Esophagus (tissue), 2 donors: ENCODE results near the gene PCDHGA6. TPM values are rescaled to one million over a fixed set of nuclear protein-coding genes. Genes with fewer than 3 reads are reported as not detected.

Source experiments
- H3K27ac ChIP-seq, 2 donors: one replicate each; pipeline ENCODE4 v1.5.1; 2013; ENCODE audit warnings: low read depth in 2 of 2, mild to moderate bottlenecking in 2 of 2, inconsistent platforms in 1 of 2, low read length in 1 of 2, moderate library complexity in 1 of 2
- H3K27me3 ChIP-seq, 2 donors: one replicate each; pipeline ENCODE4 v1.6.1; 2013; ENCODE audit warnings: low read length in 2 of 2, control low read depth in 1 of 2, mild to moderate bottlenecking in 1 of 2; ENCODE audit not compliant: insufficient read depth in 2 of 2, control insufficient read depth in 1 of 2
- H3K36me3 ChIP-seq, 2 donors: one replicate each; pipeline ENCODE4 v1.6.1; 2013; ENCODE audit warnings: low read length in 1 of 2; ENCODE audit not compliant: control insufficient read depth in 2 of 2, insufficient read depth in 2 of 2
- H3K4me1 ChIP-seq, 2 donors: one replicate each; pipeline ENCODE4 v1.6.1; 2013; ENCODE audit warnings: low read length in 1 of 2; ENCODE audit not compliant: control insufficient read depth in 2 of 2, insufficient read depth in 2 of 2
- H3K4me3 ChIP-seq, 2 donors: one replicate each; pipeline ENCODE4 v1.5.1; 2013; ENCODE audit warnings: low read length in 2 of 2, mild to moderate bottlenecking in 2 of 2, low read depth in 1 of 2, moderate library complexity in 1 of 2
- H3K9me3 ChIP-seq, 2 donors: one replicate each; pipeline ENCODE4 v1.6.1; 2013; ENCODE audit warnings: mild to moderate bottlenecking in 2 of 2, low read depth in 1 of 2, low read length in 1 of 2, moderate library complexity in 1 of 2; ENCODE audit not compliant: control insufficient read depth in 2 of 2, insufficient read depth in 1 of 2
- WGBS, 2 donors: extraction: QIAGEN DNeasy Blood & Tissue Kit; methylation state at CpG; one replicate each; pipeline ENCODE4 v1.1.7; 2013; 5-methylcytosine and 5-hydroxymethylcytosine counted together
- polyA plus RNA-seq, 2 donors: library from polyadenylated mRNA; stranded (reverse); fragments of 200-250 nt; gene quantifications; one replicate each; pipeline ENCODE4 v1.2.3, GENCODE V29; 2013
- donor health status: healthy with polysubstance abuse.
- donor health status: Bipolar disorder and iron deficiency.

The PCDHGA6 gene
- polyA plus RNA-seq, 2 donors: 0.36 to 0.63 TPM

DNA sequence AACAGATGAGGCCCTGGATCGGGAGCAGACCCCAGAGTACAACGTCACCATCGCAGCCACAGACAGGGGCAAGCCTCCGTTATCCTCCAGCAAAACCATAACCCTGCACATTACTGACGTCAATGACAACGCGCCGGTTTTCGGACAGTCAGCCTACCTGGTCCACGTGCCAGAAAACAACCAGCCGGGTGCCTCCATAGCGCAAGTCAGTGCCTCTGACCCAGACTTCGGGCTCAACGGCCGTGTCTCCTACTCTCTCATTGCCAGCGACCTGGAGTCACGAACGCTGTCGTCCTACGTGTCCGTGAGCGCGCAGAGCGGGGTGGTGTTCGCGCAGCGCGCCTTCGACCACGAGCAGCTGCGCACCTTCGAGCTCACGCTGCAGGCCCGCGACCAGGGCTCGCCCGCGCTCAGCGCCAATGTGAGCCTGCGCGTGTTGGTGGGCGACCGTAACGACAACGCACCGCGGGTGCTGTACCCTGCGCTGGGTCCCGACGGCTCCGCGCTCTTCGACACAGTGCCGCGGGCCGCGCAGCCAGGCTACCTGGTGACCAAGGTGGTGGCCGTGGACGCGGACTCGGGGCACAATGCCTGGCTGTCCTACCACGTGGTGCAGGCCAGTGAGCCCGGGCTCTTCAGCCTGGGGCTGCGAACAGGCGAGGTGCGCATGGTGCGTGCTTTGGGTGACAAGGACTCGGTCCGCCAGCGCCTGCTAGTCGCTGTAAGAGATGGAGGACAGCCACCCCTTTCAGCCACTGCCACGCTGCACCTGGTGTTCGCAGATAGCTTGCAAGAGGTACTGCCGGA lies 45.6 kb downstream of the PCDHGA6 start:
- peaks cover 0 to 5% of the 10 kb centered on the region in 2 donors for H3K4me1 ChIP-seq
- no peaks in the 10 kb centered on the region for H3K27me3 ChIP-seq
- WGBS, 2 donors: 31 to 37% methylated on average over 73 to 74 of the region's 74 CpGs
- peaks cover 53 to 54% of the 10 kb centered on the region in 2 donors for H3K9me3 ChIP-seq
- H3K27ac ChIP-seq: no peak overlapping the region
- H3K36me3 ChIP-seq: peaks cover 0 to 2% of the 10 kb centered on the region in 2 donors
- H3K4me3 ChIP-seq: no peak overlapping the region

DNA sequence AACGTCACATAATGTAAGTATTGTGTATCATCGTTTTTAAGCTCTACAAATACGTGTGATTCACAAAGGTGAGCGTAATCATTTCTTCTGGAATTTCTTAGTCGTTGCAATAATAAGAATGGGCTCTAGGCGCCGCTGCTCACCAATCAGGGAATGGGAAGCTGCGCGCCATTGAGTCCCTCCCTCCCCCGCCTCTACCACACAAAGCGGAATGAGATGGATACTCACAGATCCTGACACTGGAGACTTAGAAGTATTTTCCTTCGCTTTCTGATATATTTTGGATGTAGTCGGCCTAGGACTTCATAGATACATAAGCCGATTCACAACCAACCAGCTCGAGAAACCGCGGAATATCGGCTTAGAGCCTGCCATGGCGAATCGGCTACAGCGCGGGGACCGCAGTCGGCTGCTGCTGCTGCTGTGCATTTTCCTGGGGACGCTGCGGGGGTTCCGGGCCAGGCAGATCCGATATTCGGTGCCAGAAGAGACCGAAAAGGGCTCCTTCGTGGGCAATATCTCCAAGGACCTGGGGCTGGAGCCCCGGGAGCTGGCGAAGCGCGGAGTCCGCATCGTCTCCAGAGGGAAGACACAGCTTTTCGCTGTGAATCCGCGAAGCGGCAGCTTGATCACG lies 47.3 kb downstream of the PCDHGA6 start, which contains the start of gene PCDHGA11:
TSS of gene PCDHGA11 (plus strand) at position 197 of the 634 bp plus-strand sequence. CDS start at position 374, 177 bp downstream.
- H3K9me3 ChIP-seq: peaks cover 46% of the 10 kb centered on the region in 2 donors
- peak within 1 kb of the TSS; percentile 7 to 32 for H3K4me3 ChIP-seq
- no peak within 1 kb of the TSS for H3K27ac ChIP-seq
- H3K4me1 ChIP-seq: peaks cover 0 to 5% of the 10 kb centered on the region in 2 donors
- 15 to 16% methylated on average over 42 of the region's 42 CpGs for WGBS, 2 donors
- no peaks in the 10 kb centered on the region for H3K27me3 ChIP-seq
- H3K36me3 ChIP-seq: peaks cover 0 to 2% of the 10 kb centered on the region in 2 donors

DNA sequence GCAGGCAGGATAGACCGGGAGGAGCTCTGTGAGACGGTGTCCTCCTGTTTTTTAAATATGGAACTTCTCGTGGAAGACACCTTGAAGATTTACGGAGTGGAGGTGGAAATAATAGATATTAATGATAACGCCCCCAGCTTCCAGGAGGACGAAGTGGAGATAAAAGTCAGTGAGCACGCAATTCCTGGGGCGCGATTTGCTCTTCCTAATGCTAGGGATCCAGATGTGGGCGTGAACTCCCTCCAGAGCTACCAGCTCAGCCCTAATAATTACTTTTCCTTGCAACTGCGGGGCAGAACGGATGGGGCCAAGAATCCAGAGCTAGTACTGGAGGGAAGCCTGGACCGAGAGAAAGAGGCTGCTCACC lies 47.8 kb downstream of the PCDHGA6 start:
- Histone ChIP-seq H3K4me3 (peak overlapping the region; percentile 7 to 32), H3K27ac (no peak overlapping the region), H3K9me3 (peaks cover 50% of the 10 kb centered on the region in 2 donors), H3K27me3 (no peaks in the 10 kb centered on the region), H3K36me3 (peaks cover 0 to 2% of the 10 kb centered on the region in 2 donors), H3K4me1 (peaks cover 0 to 5% of the 10 kb centered on the region in 2 donors)
- WGBS, 2 donors: 11 to 13% methylated on average over 13 of the region's 13 CpGs

DNA sequence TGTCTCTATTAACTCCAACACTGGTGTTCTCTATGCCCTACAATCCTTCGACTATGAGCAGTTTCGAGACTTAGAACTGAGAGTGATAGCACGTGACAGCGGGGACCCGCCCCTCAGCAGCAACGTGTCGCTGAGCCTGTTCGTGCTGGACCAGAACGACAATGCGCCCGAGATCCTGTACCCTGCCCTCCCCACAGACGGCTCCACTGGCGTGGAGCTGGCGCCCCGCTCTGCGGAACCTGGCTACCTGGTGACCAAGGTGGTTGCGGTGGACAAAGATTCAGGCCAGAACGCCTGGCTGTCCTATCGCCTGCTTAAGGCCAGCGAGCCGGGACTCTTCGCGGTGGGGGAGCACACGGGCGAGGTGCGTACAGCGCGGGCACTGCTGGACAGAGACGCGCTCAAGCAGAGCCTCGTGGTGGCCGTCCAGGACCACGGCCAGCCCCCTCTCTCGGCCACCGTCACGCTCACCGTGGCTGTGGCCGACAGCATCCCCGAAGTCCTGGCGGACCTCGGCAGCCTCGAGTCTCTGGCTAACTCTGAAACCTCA lies 49.1 kb downstream of the PCDHGA6 start:
- H3K36me3 ChIP-seq: peaks cover 0 to 2% of the 10 kb centered on the region in 2 donors
- H3K27me3 ChIP-seq: no peaks in the 10 kb centered on the region
- no peak overlapping the region for H3K4me3 ChIP-seq
- 23 to 27% methylated on average over 42 of the region's 42 CpGs for WGBS, 2 donors
- peaks cover 55 to 60% of the 10 kb centered on the region in 2 donors for H3K9me3 ChIP-seq
- no peak overlapping the region for H3K27ac ChIP-seq
- peaks cover 0 to 5% of the 10 kb centered on the region in 2 donors for H3K4me1 ChIP-seq

DNA sequence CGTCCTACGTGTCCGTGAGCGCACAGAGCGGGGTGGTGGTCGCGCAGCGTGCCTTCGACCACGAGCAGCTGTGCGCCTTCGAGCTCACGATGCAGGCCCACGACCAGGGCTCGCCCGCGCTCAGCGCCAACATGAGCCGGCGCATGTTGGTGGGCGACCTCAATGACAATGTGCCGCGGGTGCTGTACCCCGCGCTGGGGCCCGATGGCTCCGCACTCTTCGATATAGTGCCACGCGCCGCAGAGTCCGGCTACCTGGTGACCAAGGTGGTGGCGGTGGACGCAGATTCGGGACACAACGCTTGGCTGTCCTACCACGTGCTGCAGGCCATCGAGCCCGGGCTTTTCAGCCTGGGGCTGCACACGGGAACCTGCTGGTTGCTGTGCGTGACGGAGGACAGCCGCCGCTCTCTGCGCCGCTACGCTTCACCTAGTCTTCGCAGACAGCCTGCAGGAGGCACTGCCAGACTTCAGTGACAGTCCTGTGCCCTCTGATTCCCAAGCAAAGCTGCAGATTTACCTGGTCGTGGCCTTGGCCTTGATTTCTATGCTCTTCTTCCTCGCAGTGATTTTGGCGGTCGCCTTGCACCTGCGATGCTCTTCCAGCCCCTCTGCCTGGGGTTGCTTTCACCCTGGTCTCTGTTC lies 54.2 kb downstream of the PCDHGA6 start:
- Histone ChIP-seq H3K36me3 (no peaks in the 10 kb centered on the region), H3K27ac (no peak overlapping the region), H3K4me1 (no peaks in the 10 kb centered on the region), H3K9me3 (peaks cover 42 to 52% of the 10 kb centered on the region in 2 donors), H3K4me3 (no peak overlapping the region), H3K27me3 (peaks cover 0 to 2% of the 10 kb centered on the region in 2 donors)
- WGBS, 2 donors: 47 to 48% methylated on average over 52 to 53 of the region's 53 CpGs

Other genes starting within 250 kb of the PCDHGA6 start
- gene PCDHB5, start 238.7 kb upstream of the PCDHGA6 start, polyA plus RNA-seq: under 1 TPM; 0.14 to 0.26 TPM
- gene PCDHB6, start 223.8 kb upstream of the PCDHGA6 start, polyA plus RNA-seq: under 1 TPM; 0.06 to 0.09 TPM
- under 1 TPM; 0.02 to 0.14 TPM for gene PCDHB7, start 201.2 kb upstream of the PCDHGA6 start, polyA plus RNA-seq
- under 1 TPM; 0.04 TPM for gene PCDHB8, start 196.1 kb upstream of the PCDHGA6 start, polyA plus RNA-seq
- gene PCDHB16, start 191.5 kb upstream of the PCDHGA6 start, polyA plus RNA-seq: under 1 TPM; 0.08 to 0.16 TPM
- under 1 TPM; 0.16 to 0.18 TPM for gene PCDHB9, start 186.7 kb upstream of the PCDHGA6 start, polyA plus RNA-seq
- under 1 TPM; 0.10 to 0.44 TPM for gene PCDHB10, start 181.5 kb upstream of the PCDHGA6 start, polyA plus RNA-seq
- under 1 TPM; 0.16 to 0.47 TPM for gene PCDHB11, start 174.3 kb upstream of the PCDHGA6 start, polyA plus RNA-seq
- under 1 TPM; 0.08 to 0.15 TPM for gene PCDHB12, start 165.2 kb upstream of the PCDHGA6 start, polyA plus RNA-seq
- under 1 TPM; 0.29 to 0.33 TPM for gene PCDHB13, start 160.0 kb upstream of the PCDHGA6 start, polyA plus RNA-seq
- under 1 TPM; 0.67 to 0.88 TPM for gene PCDHB14, start 150.5 kb upstream of the PCDHGA6 start, polyA plus RNA-seq
- under 1 TPM; 0.37 to 0.80 TPM for gene PCDHB15, start 128.5 kb upstream of the PCDHGA6 start, polyA plus RNA-seq
- gene SLC25A2, start 69.8 kb upstream of the PCDHGA6 start, polyA plus RNA-seq: under 1 TPM; 0.05 to 0.29 TPM
- gene TAF7, start 53.1 kb upstream of the PCDHGA6 start, polyA plus RNA-seq: 10 to 100 TPM; 22.5 to 35.3 TPM
- gene PCDHGA1, start 43.4 kb upstream of the PCDHGA6 start, polyA plus RNA-seq: under 1 TPM; 0.13 to 0.22 TPM
- gene PCDHGA2, start 35.1 kb upstream of the PCDHGA6 start, polyA plus RNA-seq: under 1 TPM; 0.14 to 0.27 TPM
- under 1 TPM; 0.08 to 0.12 TPM for gene PCDHGA3, start 30.1 kb upstream of the PCDHGA6 start, polyA plus RNA-seq
- under 1 TPM; 0.19 to 0.39 TPM for gene PCDHGB1, start 23.8 kb upstream of the PCDHGA6 start, polyA plus RNA-seq
- under 1 TPM; 0.11 to 0.12 TPM for gene PCDHGA4, start 18.9 kb upstream of the PCDHGA6 start, polyA plus RNA-seq
- gene PCDHGB2, start 13.9 kb upstream of the PCDHGA6 start, polyA plus RNA-seq: under 1 TPM; 0.20 to 0.39 TPM
- gene PCDHGA5, start 9.7 kb upstream of the PCDHGA6 start, polyA plus RNA-seq: under 1 TPM; 0.14 to 0.28 TPM
- under 1 TPM; 0.13 to 0.37 TPM for gene PCDHGB3, start 3.6 kb upstream of the PCDHGA6 start, polyA plus RNA-seq
- under 1 TPM; 0.24 to 0.53 TPM for gene PCDHGA7, start 8.9 kb downstream of the PCDHGA6 start, polyA plus RNA-seq
- gene PCDHGB4, start 13.8 kb downstream of the PCDHGA6 start, polyA plus RNA-seq: under 1 TPM; 0.36 to 0.37 TPM
- gene PCDHGA8, start 18.7 kb downstream of the PCDHGA6 start, polyA plus RNA-seq: under 1 TPM; 0.06 to 0.29 TPM
- gene PCDHGB5, start 24.1 kb downstream of the PCDHGA6 start, polyA plus RNA-seq: 1 to 10 TPM; 1.0 to 1.7 TPM
- under 1 TPM; 0.54 to 0.83 TPM for gene PCDHGA9, start 28.9 kb downstream of the PCDHGA6 start, polyA plus RNA-seq
- under 1 TPM; 0.60 to 0.92 TPM for gene PCDHGB6, start 34.1 kb downstream of the PCDHGA6 start, polyA plus RNA-seq
- gene PCDHGA10, start 39.1 kb downstream of the PCDHGA6 start, polyA plus RNA-seq: 1 to 10 TPM; 1.1 to 1.2 TPM
- 1 to 10 TPM; 1.2 to 1.4 TPM for gene PCDHGB7, start 43.8 kb downstream of the PCDHGA6 start, polyA plus RNA-seq
- gene PCDHGA11, start 47.2 kb downstream of the PCDHGA6 start, polyA plus RNA-seq: under 1 TPM; 0.44 to 0.75 TPM
- gene PCDHGA12, start 56.6 kb downstream of the PCDHGA6 start, polyA plus RNA-seq: under 1 TPM; 0.34 to 0.65 TPM
- gene PCDHGC3, start 102.1 kb downstream of the PCDHGA6 start, polyA plus RNA-seq: 10 to 100 TPM; 25.8 to 32.1 TPM
- gene PCDHGC4, start 111.1 kb downstream of the PCDHGA6 start, polyA plus RNA-seq: under 1 TPM; 0.05 to 0.45 TPM
- gene PCDHGC5, start 115.2 kb downstream of the PCDHGA6 start, polyA plus RNA-seq: under 1 TPM; 0.05 to 0.43 TPM
- 10 to 100 TPM; 84.2 to 84.5 TPM for gene DIAPH1, start 245.1 kb downstream of the PCDHGA6 start, polyA plus RNA-seq